Suprapubic skin (tissue), 4 donors: ENCODE results near the gene KLHL13. TPM values are rescaled to one million over a fixed set of nuclear protein-coding genes. Genes with fewer than 3 reads are reported as not detected.

ENCODE experiments used
- DNase-seq, 2 donors: peaks; one replicate each; pipeline ENCODE4 v3.0.0-alpha.2; 2019; ENCODE audit warnings: low spot score in 2 of 2
- H3K27ac ChIP-seq: fragments of 200-600 bp; sonication (generic); one replicate; pipeline ENCODE4 v1.5.1; 2019
- H3K27me3 ChIP-seq: fragments of 200-600 bp; sonication (generic); one replicate; pipeline ENCODE4 v1.5.1; 2019
- H3K36me3 ChIP-seq: fragments of 200-600 bp; sonication (generic); one replicate; pipeline ENCODE4 v1.5.1; 2019
- H3K4me1 ChIP-seq: fragments of 200-600 bp; sonication (generic); one replicate; pipeline ENCODE4 v1.5.1; 2019
- H3K4me3 ChIP-seq: fragments of 200-600 bp; sonication (generic); one replicate; pipeline ENCODE4 v1.5.1; 2019; ENCODE audit warnings: mild to moderate bottlenecking
- H3K9me3 ChIP-seq: fragments of 200-600 bp; sonication (generic); one replicate; pipeline ENCODE4 v1.5.1; 2019
- EP300 ChIP-seq: sonication (generic); formaldehyde crosslinking; IDR thresholded peaks from one replicate; pipeline ENCODE4 v1.6.1; 2017; ENCODE audit warnings: antibody characterized with exemption
- POLR2A ChIP-seq, 2 donors: fragments of 450-650 bp; IDR thresholded peaks; one replicate each; pipeline ENCODE4 v1.6.1; 2017; ENCODE audit warnings: antibody characterized with exemption in 2 of 2, mild to moderate bottlenecking in 2 of 2, moderate library complexity in 2 of 2
- POLR2AphosphoS5 ChIP-seq, 3 donors: sonication (generic); formaldehyde crosslinking; IDR thresholded peaks; one replicate each; pipeline ENCODE4 v1.6.1; 2017; ENCODE audit warnings: antibody characterized with exemption in 3 of 3
- WGBS: methylation state at CpG from one replicate; pipeline ENCODE4 v1.1.5; 2018; 5-methylcytosine and 5-hydroxymethylcytosine counted together
- total RNA-seq, 4 donors: library from RNA; depleted of rRNA; stranded (reverse); fragments of >200 nt; gene quantifications; one replicate each; pipeline ENCODE4 v1.1.0, GENCODE V29; 2016
- TF ChIP-seq, protein P1 (sequence below), 2 donors: fragments of 200-600 bp in 1 of 2; fragments of 450-650 bp in 1 of 2; sonication (generic) in 1 of 2; IDR thresholded peaks; one replicate each; pipeline ENCODE4 v1.5.1; 2016 to 2019; ENCODE audit warnings: antibody characterized with exemption in 2 of 2, mild to moderate bottlenecking in 1 of 2, moderate library complexity in 1 of 2

The KLHL13 gene
- total RNA-seq, 4 donors from 2014 or later = 1.1 to 1.7 (median 1.6) TPM

GRCh38 chrX:117990438-117990837 is 126.2 kb downstream of the KLHL13 start:
- DNase-seq = no peak
- H3K27me3 ChIP-seq = no peaks in the 10 kb centered on the region
- H3K4me3 ChIP-seq = no peak overlapping the region
- H3K27ac ChIP-seq = no peak overlapping the region
- no peaks in the 10 kb centered on the region for H3K9me3 ChIP-seq
- no peaks in the 10 kb centered on the region for H3K4me1 ChIP-seq
- no peak for TF ChIP-seq POLR2AphosphoS5 (IDR thresholded peaks at IDR 0.05)
- no peak for TF ChIP-seq POLR2A (IDR thresholded peaks at IDR 0.05)
- TF ChIP-seq EP300 = no peak
- TF ChIP-seq, protein P1, sequence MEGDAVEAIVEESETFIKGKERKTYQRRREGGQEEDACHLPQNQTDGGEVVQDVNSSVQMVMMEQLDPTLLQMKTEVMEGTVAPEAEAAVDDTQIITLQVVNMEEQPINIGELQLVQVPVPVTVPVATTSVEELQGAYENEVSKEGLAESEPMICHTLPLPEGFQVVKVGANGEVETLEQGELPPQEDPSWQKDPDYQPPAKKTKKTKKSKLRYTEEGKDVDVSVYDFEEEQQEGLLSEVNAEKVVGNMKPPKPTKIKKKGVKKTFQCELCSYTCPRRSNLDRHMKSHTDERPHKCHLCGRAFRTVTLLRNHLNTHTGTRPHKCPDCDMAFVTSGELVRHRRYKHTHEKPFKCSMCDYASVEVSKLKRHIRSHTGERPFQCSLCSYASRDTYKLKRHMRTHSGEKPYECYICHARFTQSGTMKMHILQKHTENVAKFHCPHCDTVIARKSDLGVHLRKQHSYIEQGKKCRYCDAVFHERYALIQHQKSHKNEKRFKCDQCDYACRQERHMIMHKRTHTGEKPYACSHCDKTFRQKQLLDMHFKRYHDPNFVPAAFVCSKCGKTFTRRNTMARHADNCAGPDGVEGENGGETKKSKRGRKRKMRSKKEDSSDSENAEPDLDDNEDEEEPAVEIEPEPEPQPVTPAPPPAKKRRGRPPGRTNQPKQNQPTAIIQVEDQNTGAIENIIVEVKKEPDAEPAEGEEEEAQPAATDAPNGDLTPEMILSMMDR (IDR thresholded peaks at IDR 0.05) = no peak
- no peaks in the 10 kb centered on the region for H3K36me3 ChIP-seq
- WGBS = 60% methylated on average over 3 of the region's 3 CpGs

GRCh38 chrX:117989512-117989911 is 127.1 kb downstream of the KLHL13 start:
- no peak overlapping the region for H3K4me3 ChIP-seq
- DNase-seq = no peak
- no peaks in the 10 kb centered on the region for H3K4me1 ChIP-seq
- H3K27ac ChIP-seq = no peak overlapping the region
- no peaks in the 10 kb centered on the region for H3K9me3 ChIP-seq
- H3K36me3 ChIP-seq = no peaks in the 10 kb centered on the region
- TF ChIP-seq EP300 = no peak
- no peak for TF ChIP-seq POLR2A (IDR thresholded peaks at IDR 0.05)
- TF ChIP-seq, protein P1 (IDR thresholded peaks at IDR 0.05) = no peak
- no peak for TF ChIP-seq POLR2AphosphoS5 (IDR thresholded peaks at IDR 0.05)
- H3K27me3 ChIP-seq = no peaks in the 10 kb centered on the region

GRCh38 chrX:117987373-117987772 is 129.2 kb downstream of the KLHL13 start:
- TF ChIP-seq, protein P1 (IDR thresholded peaks at IDR 0.05) = no peak
- TF ChIP-seq POLR2AphosphoS5 (IDR thresholded peaks at IDR 0.05) (no peak), EP300 (no peak), POLR2A (IDR thresholded peaks at IDR 0.05) (no peak)
- Histone ChIP-seq H3K27ac (no peak overlapping the region), H3K9me3 (no peaks in the 10 kb centered on the region), H3K36me3 (no peaks in the 10 kb centered on the region), H3K27me3 (no peaks in the 10 kb centered on the region), H3K4me3 (no peak overlapping the region), H3K4me1 (no peaks in the 10 kb centered on the region)
- no peak for DNase-seq
- whole genome bisulfite sequencing = 65% methylated on average over 2 of the region's 2 CpGs

GRCh38 chrX:117985241-117985640 is 131.4 kb downstream of the KLHL13 start:
- TF ChIP-seq POLR2AphosphoS5 (IDR thresholded peaks at IDR 0.05) (no peak), POLR2A (IDR thresholded peaks at IDR 0.05) (no peak), EP300 (no peak)
- TF ChIP-seq, protein P1 (IDR thresholded peaks at IDR 0.05) = no peak
- whole genome bisulfite sequencing = 27% methylated on average over 1 of the region's 1 CpG
- Histone ChIP-seq H3K9me3 (no peaks in the 10 kb centered on the region), H3K36me3 (no peaks in the 10 kb centered on the region), H3K27ac (no peak overlapping the region), H3K4me1 (no peaks in the 10 kb centered on the region), H3K4me3 (no peak overlapping the region), H3K27me3 (no peaks in the 10 kb centered on the region)
- DNase-seq = no peak

DNA sequence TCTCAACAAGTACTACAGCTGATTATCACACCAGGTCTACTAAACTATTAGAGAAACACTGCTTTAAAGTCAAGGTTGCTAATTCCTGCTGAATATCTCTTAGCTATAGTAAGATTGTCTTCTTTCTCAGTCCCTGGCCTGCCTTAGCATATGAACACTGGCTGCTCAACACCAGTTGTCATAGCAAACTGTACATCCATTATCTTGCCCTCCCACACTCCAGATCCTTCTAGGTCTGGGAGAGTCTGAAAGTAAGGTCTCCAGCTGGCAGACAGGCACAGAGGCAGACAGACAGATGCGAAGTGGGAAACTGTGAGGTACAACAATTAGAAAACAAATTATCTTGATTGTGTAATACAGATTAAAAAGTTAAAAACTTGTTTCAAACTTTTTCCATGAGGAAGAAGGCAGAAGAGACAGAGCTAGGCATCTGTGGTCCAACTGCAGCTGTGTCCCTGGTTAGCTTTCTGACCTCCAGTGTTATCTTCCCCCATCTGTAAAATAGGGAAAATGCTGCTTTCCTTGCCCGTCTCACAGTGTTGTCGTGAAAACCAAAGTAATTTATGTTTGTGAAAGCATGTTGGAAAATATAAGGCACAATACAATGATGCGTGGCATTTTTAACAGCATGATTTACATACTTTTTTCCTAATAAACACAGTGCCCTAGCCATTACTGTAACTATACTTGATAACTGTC is 133.8 kb downstream of the KLHL13 start:
- no peak for DNase-seq
- H3K27ac ChIP-seq = no peak overlapping the region
- 67% methylated on average over 4 of the region's 4 CpGs for WGBS
- H3K27me3 ChIP-seq = no peaks in the 10 kb centered on the region
- no peaks in the 10 kb centered on the region for H3K9me3 ChIP-seq
- TF ChIP-seq, protein P1 (IDR thresholded peaks at IDR 0.05) = no peak
- TF ChIP-seq POLR2AphosphoS5 (IDR thresholded peaks at IDR 0.05) (no peak), POLR2A (IDR thresholded peaks at IDR 0.05) (no peak)
- no peak overlapping the region for H3K4me3 ChIP-seq
- no peaks in the 10 kb centered on the region for H3K4me1 ChIP-seq
- no peaks in the 10 kb centered on the region for H3K36me3 ChIP-seq
